ENCODE results near the gene RASGEF1B. TPM values are rescaled to one million over a fixed set of nuclear protein-coding genes. Genes with fewer than 3 reads are reported as not detected.

The RASGEF1B gene
- 0.15 TPM for polyA plus RNA-seq (2013, experiment 1 of 2)
- 0.12 TPM for polyA plus RNA-seq (2013, experiment 2 of 2)

GRCh38 chr4:81471588-81472280, at the start of gene RASGEF1B:
TSS of gene RASGEF1B (minus strand) at chr4:81471907. CDS start at chr4:81459508, 12,399 bp downstream.
- no peaks in the 10 kb centered on the region for H3K79me1 ChIP-seq (replicated peaks; ENCODE audit: low read length, poor library complexity, severe bottlenecking)
- H3K9me3 ChIP-seq (ENCODE audit: control insufficient read depth, low read length), result no peaks in the 10 kb centered on the region
- H2BK12ac ChIP-seq (ENCODE audit: low read length in 2 of 2), result no peak within 1 kb of the TSS
- no peak within 1 kb of the TSS for H3K27ac ChIP-seq (ENCODE audit: low read length, poor library complexity, severe bottlenecking)
- peak within 1 kb of the TSS; percentile 100 for H3K4me2 ChIP-seq (ENCODE audit: low read length, poor library complexity, severe bottlenecking)
- no peak within 1 kb of the TSS for H2BK5ac ChIP-seq (ENCODE audit: low read depth, low read length, poor library complexity, severe bottlenecking)
- H3K9ac ChIP-seq (ENCODE audit: low read length), result peak within 1 kb of the TSS; percentile 89
- no peak within 1 kb of the TSS for H4K8ac ChIP-seq (ENCODE audit: low read length)
- no peak within 1 kb of the TSS for H3K4ac ChIP-seq (ENCODE audit: low read depth in 1 of 2, low read length in 2 of 2)
- H3K36me3 ChIP-seq (ENCODE audit: control insufficient read depth in 1 of 2, insufficient read depth in 2 of 2, low read depth in 1 of 2, low read length in 2 of 2), result no peaks in the 10 kb centered on the region
- peaks cover 17 to 26% of the 10 kb centered on the region in 2 experiments for H3K27me3 ChIP-seq (ENCODE audit: control insufficient read depth in 1 of 2, insufficient read depth in 1 of 2, low read length in 2 of 2)
- no peak within 1 kb of the TSS for H2BK15ac ChIP-seq (ENCODE audit: low read depth, poor library complexity, severe bottlenecking)
- H2AK5ac ChIP-seq (ENCODE audit: low read length, severe bottlenecking), result no peak within 1 kb of the TSS
- H3K4me1 ChIP-seq (ENCODE audit: control insufficient read depth, insufficient read depth, low read depth, low read length), result peaks cover 11% of the 10 kb centered on the region
- H4K91ac ChIP-seq (ENCODE audit: low read length), result no peak within 1 kb of the TSS
- H3K4me3 ChIP-seq (ENCODE audit: insufficient read depth in 1 of 2, low read depth in 1 of 2, low read length in 2 of 2), result peak within 1 kb of the TSS; percentile 69 to 81
- H2AFZ ChIP-seq (ENCODE audit: low read depth, low read length), result peak within 1 kb of the TSS; percentile 87
- no peak within 1 kb of the TSS for H3K23ac ChIP-seq (ENCODE audit: low read length in 2 of 2)
- WGBS, result under 1% methylated on average over 52 of the region's 71 CpGs
- H3K14ac ChIP-seq (ENCODE audit: low read length in 2 of 2), result no peak within 1 kb of the TSS
- peak; percentile 65 for DNase-seq
- no peak within 1 kb of the TSS for H3K18ac ChIP-seq (ENCODE audit: low read depth in 1 of 2, low read length in 2 of 2)
- no peak within 1 kb of the TSS for H2BK120ac ChIP-seq (ENCODE audit: low read depth, low read length)

GRCh38 chr4:81519856-81520255, 48.1 kb upstream of the RASGEF1B start:
- 74% methylated on average over 6 of the region's 6 CpGs for WGBS
- H2AFZ ChIP-seq (ENCODE audit: low read depth, low read length), result no peak overlapping the region

GRCh38 chr4:81519427-81519773, 47.7 kb upstream of the RASGEF1B start:
- H3K23ac ChIP-seq (ENCODE audit: low read length in 2 of 2), result no peak overlapping the region
- H3K9ac ChIP-seq (ENCODE audit: low read length), result no peak overlapping the region
- no peaks in the 10 kb centered on the region for H3K79me1 ChIP-seq (replicated peaks; ENCODE audit: low read length, poor library complexity, severe bottlenecking)
- no peak overlapping the region for H3K27ac ChIP-seq (ENCODE audit: low read length, poor library complexity, severe bottlenecking)
- H3K36me3 ChIP-seq (ENCODE audit: control insufficient read depth in 1 of 2, insufficient read depth in 2 of 2, low read depth in 1 of 2, low read length in 2 of 2), result no peaks in the 10 kb centered on the region
- H3K4me1 ChIP-seq (ENCODE audit: control insufficient read depth, insufficient read depth, low read depth, low read length), result no peaks in the 10 kb centered on the region
- H2BK5ac ChIP-seq (ENCODE audit: low read depth, low read length, poor library complexity, severe bottlenecking), result no peak overlapping the region
- no peak overlapping the region for H2BK12ac ChIP-seq (ENCODE audit: low read length in 2 of 2)
- H4K91ac ChIP-seq (ENCODE audit: low read length), result no peak overlapping the region
- H3K27me3 ChIP-seq (ENCODE audit: control insufficient read depth in 1 of 2, insufficient read depth in 1 of 2, low read length in 2 of 2), result peaks cover 0 to 3% of the 10 kb centered on the region in 2 experiments
- H3K4ac ChIP-seq (ENCODE audit: low read depth in 1 of 2, low read length in 2 of 2), result no peak overlapping the region
- no peak overlapping the region for H3K4me2 ChIP-seq (ENCODE audit: low read length, poor library complexity, severe bottlenecking)
- no peak for DNase-seq
- H2BK120ac ChIP-seq (ENCODE audit: low read depth, low read length), result no peak overlapping the region
- no peak overlapping the region for H3K14ac ChIP-seq (ENCODE audit: low read length in 2 of 2)
- H3K9me3 ChIP-seq (ENCODE audit: control insufficient read depth, low read length), result no peaks in the 10 kb centered on the region
- WGBS, result no CpG with 5 or more reads among the region's 3 CpGs
- H3K18ac ChIP-seq (ENCODE audit: low read depth in 1 of 2, low read length in 2 of 2), result no peak overlapping the region
- no peak overlapping the region for H2BK15ac ChIP-seq (ENCODE audit: low read depth, poor library complexity, severe bottlenecking)
- no peak overlapping the region for H4K8ac ChIP-seq (ENCODE audit: low read length)
- H3K4me3 ChIP-seq (ENCODE audit: insufficient read depth in 1 of 2, low read depth in 1 of 2, low read length in 2 of 2), result no peak overlapping the region
- no peak overlapping the region for H2AK5ac ChIP-seq (ENCODE audit: low read length, severe bottlenecking)
- no peak overlapping the region for H2AFZ ChIP-seq (ENCODE audit: low read depth, low read length)

More at GRCh38 chr4:81519856-81520255, 48.1 kb upstream of the RASGEF1B start:
- Histone ChIP-seq H3K23ac (ENCODE audit: low read length in 2 of 2) (no peak overlapping the region), H3K9me3 (ENCODE audit: control insufficient read depth, low read length) (no peaks in the 10 kb centered on the region), H3K27me3 (ENCODE audit: control insufficient read depth in 1 of 2, insufficient read depth in 1 of 2, low read length in 2 of 2) (peaks cover 0 to 3% of the 10 kb centered on the region in 2 experiments), H2BK120ac (ENCODE audit: low read depth, low read length) (no peak overlapping the region), H3K14ac (ENCODE audit: low read length in 2 of 2) (no peak overlapping the region), H3K27ac (ENCODE audit: low read length, poor library complexity, severe bottlenecking) (no peak overlapping the region), H4K8ac (ENCODE audit: low read length) (no peak overlapping the region), H3K36me3 (ENCODE audit: control insufficient read depth in 1 of 2, insufficient read depth in 2 of 2, low read depth in 1 of 2, low read length in 2 of 2) (no peaks in the 10 kb centered on the region), H4K91ac (ENCODE audit: low read length) (no peak overlapping the region), H3K4ac (ENCODE audit: low read depth in 1 of 2, low read length in 2 of 2) (no peak overlapping the region), H3K4me3 (ENCODE audit: insufficient read depth in 1 of 2, low read depth in 1 of 2, low read length in 2 of 2) (no peak overlapping the region), H2AK5ac (ENCODE audit: low read length, severe bottlenecking) (no peak overlapping the region), H3K18ac (ENCODE audit: low read depth in 1 of 2, low read length in 2 of 2) (no peak overlapping the region), H2BK15ac (ENCODE audit: low read depth, poor library complexity, severe bottlenecking) (no peak overlapping the region), H3K4me1 (ENCODE audit: control insufficient read depth, insufficient read depth, low read depth, low read length) (no peaks in the 10 kb centered on the region), H3K4me2 (ENCODE audit: low read length, poor library complexity, severe bottlenecking) (no peak overlapping the region), H2BK5ac (ENCODE audit: low read depth, low read length, poor library complexity, severe bottlenecking) (no peak overlapping the region), H3K79me1 (replicated peaks; ENCODE audit: low read length, poor library complexity, severe bottlenecking) (no peaks in the 10 kb centered on the region), H2BK12ac (ENCODE audit: low read length in 2 of 2) (no peak overlapping the region), H3K9ac (ENCODE audit: low read length) (no peak overlapping the region)
- no peak for DNase-seq

- H2AK5ac ChIP-seq (ENCODE audit: low read length, severe bottlenecking), result no peak overlapping the region
- DNase-seq, result no peak
- H3K27ac ChIP-seq (ENCODE audit: low read length, poor library complexity, severe bottlenecking), result no peak overlapping the region
- H2BK120ac ChIP-seq (ENCODE audit: low read depth, low read length), result no peak overlapping the region
- H2BK15ac ChIP-seq (ENCODE audit: low read depth, poor library complexity, severe bottlenecking), result no peak overlapping the region
- no peak overlapping the region for H3K14ac ChIP-seq (ENCODE audit: low read length in 2 of 2)
- H3K27me3 ChIP-seq (ENCODE audit: control insufficient read depth in 1 of 2, insufficient read depth in 1 of 2, low read length in 2 of 2), result peaks cover 0 to 3% of the 10 kb centered on the region in 2 experiments
- no peak overlapping the region for H3K9ac ChIP-seq (ENCODE audit: low read length)
- H3K18ac ChIP-seq (ENCODE audit: low read depth in 1 of 2, low read length in 2 of 2), result no peak overlapping the region
- H3K36me3 ChIP-seq (ENCODE audit: control insufficient read depth in 1 of 2, insufficient read depth in 2 of 2, low read depth in 1 of 2, low read length in 2 of 2), result no peaks in the 10 kb centered on the region
- H4K91ac ChIP-seq (ENCODE audit: low read length), result no peak overlapping the region
- no peak overlapping the region for H3K23ac ChIP-seq (ENCODE audit: low read length in 2 of 2)
- no peak overlapping the region for H3K4me2 ChIP-seq (ENCODE audit: low read length, poor library complexity, severe bottlenecking)
- H3K79me1 ChIP-seq (replicated peaks; ENCODE audit: low read length, poor library complexity, severe bottlenecking), result no peaks in the 10 kb centered on the region
- no peak overlapping the region for H3K4ac ChIP-seq (ENCODE audit: low read depth in 1 of 2, low read length in 2 of 2)
- no peak overlapping the region for H2AFZ ChIP-seq (ENCODE audit: low read depth, low read length)
- H2BK5ac ChIP-seq (ENCODE audit: low read depth, low read length, poor library complexity, severe bottlenecking), result no peak overlapping the region
- 86% methylated on average over 4 of the region's 6 CpGs for WGBS
- no peak overlapping the region for H4K8ac ChIP-seq (ENCODE audit: low read length)
- H2BK12ac ChIP-seq (ENCODE audit: low read length in 2 of 2), result no peak overlapping the region
- H3K4me3 ChIP-seq (ENCODE audit: insufficient read depth in 1 of 2, low read depth in 1 of 2, low read length in 2 of 2), result no peak overlapping the region
- no peaks in the 10 kb centered on the region for H3K9me3 ChIP-seq (ENCODE audit: control insufficient read depth, low read length)
- H3K4me1 ChIP-seq (ENCODE audit: control insufficient read depth, insufficient read depth, low read depth, low read length), result no peaks in the 10 kb centered on the region
Measured at GRCh38 chr4:81518762-81519426, 47.2 kb upstream of the RASGEF1B start.
